Measurements from ENCODE around the gene MMS19.

Gene MMS19

DNA sequence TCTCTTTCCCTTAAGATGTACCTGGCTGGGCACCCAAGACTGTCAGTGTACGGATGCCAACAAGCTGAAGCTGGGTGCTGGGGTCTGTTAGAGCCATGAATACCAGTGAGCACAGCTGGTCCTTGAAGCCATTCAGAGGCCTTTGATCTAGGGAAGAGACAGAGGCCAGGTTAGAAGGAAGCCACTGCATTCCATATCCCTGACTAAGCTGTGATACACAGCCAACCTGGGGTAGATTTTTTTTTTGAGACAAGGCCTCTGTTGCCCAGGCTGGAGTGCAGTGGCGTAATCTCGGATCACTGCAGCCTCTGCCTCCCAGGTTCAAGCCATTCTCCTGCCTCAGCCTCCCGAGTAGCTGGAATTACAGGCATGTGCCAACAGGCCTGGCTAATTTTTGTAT lies 31.5 kb downstream of the MMS19 start:
- Histone ChIP-seq H3K4me3 (ENCODE audit: low read length) (no peak overlapping the region), H4K20me1 (ENCODE audit: control insufficient read depth, insufficient read depth, low read depth, low read length) (no peaks in the 10 kb centered on the region), H3K27me3 (ENCODE audit: control insufficient read depth, low read length) (no peaks in the 10 kb centered on the region), H3K9me2 (replicated peaks; ENCODE audit: control insufficient read depth, low read length) (no peaks in the 10 kb centered on the region), H3K79me2 (ENCODE audit: control insufficient read depth, low read length) (no peaks in the 10 kb centered on the region), H3K36me3 (ENCODE audit: control insufficient read depth, low read length) (peaks cover 85% of the 10 kb centered on the region), H3K27ac (ENCODE audit: low read depth, low read length) (no peak overlapping the region), H3F3A (ENCODE audit: control insufficient read depth, insufficient read depth) (0 out of 2 replicates have a peak, but pooled peaks cover 3% of the 10 kb centered on the region), H3K4me1 (ENCODE audit: control insufficient read depth, low read length) (peaks cover 14% of the 10 kb centered on the region), H3K4me2 (ENCODE audit: low read length) (no peak overlapping the region), H3K9me3 (ENCODE audit: control insufficient read depth, insufficient read depth, low read length) (no peaks in the 10 kb centered on the region)
- TF ChIP-seq EZH2phosphoT487 (IDR thresholded peaks at IDR 0.05; ENCODE audit: borderline replicate concordance, low read length), result no peak
- TF ChIP-seq, protein P1, sequence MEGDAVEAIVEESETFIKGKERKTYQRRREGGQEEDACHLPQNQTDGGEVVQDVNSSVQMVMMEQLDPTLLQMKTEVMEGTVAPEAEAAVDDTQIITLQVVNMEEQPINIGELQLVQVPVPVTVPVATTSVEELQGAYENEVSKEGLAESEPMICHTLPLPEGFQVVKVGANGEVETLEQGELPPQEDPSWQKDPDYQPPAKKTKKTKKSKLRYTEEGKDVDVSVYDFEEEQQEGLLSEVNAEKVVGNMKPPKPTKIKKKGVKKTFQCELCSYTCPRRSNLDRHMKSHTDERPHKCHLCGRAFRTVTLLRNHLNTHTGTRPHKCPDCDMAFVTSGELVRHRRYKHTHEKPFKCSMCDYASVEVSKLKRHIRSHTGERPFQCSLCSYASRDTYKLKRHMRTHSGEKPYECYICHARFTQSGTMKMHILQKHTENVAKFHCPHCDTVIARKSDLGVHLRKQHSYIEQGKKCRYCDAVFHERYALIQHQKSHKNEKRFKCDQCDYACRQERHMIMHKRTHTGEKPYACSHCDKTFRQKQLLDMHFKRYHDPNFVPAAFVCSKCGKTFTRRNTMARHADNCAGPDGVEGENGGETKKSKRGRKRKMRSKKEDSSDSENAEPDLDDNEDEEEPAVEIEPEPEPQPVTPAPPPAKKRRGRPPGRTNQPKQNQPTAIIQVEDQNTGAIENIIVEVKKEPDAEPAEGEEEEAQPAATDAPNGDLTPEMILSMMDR (IDR thresholded peaks at IDR 0.05; ENCODE audit: low read depth, low read length, poor library complexity, severe bottlenecking), result no peak

DNA sequence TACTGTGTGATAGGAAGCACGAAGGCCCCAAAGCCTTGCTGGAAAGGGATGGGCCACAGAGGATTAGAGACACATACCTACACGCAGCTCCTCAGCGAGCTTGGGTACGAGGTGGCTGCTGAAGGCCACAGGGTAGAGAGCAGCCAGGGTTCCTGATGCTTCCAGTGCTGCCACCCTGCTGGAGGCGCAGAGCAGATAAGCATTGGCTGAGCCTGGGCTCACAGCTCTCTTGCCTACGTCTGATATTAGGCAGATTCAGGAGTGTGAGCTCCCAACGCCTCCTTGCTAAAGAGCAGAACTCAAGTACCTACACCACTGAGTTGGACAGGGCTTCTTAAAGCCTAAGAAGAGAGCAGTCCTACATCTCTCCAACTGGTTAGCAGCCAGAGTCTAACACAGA lies 32.2 kb downstream of the MMS19 start:
- Histone ChIP-seq H3K27me3 (ENCODE audit: control insufficient read depth, low read length) (no peaks in the 10 kb centered on the region), H3K4me2 (ENCODE audit: low read length) (no peak overlapping the region), H3K79me2 (ENCODE audit: control insufficient read depth, low read length) (no peaks in the 10 kb centered on the region), H3K9me2 (replicated peaks; ENCODE audit: control insufficient read depth, low read length) (no peaks in the 10 kb centered on the region), H4K20me1 (ENCODE audit: control insufficient read depth, insufficient read depth, low read depth, low read length) (no peaks in the 10 kb centered on the region), H3K4me3 (ENCODE audit: low read length) (no peak overlapping the region), H3K4me1 (ENCODE audit: control insufficient read depth, low read length) (peaks cover 14% of the 10 kb centered on the region), H3K36me3 (ENCODE audit: control insufficient read depth, low read length) (peaks cover 90% of the 10 kb centered on the region), H3K9me3 (ENCODE audit: control insufficient read depth, insufficient read depth, low read length) (no peaks in the 10 kb centered on the region), H3F3A (ENCODE audit: control insufficient read depth, insufficient read depth) (0 out of 2 replicates have a peak, but pooled peaks cover 3% of the 10 kb centered on the region), H3K27ac (ENCODE audit: low read depth, low read length) (no peak overlapping the region)
- TF ChIP-seq, protein P1 (IDR thresholded peaks at IDR 0.05; ENCODE audit: low read depth, low read length, poor library complexity, severe bottlenecking), result no peak
- no peak for TF ChIP-seq EZH2phosphoT487 (IDR thresholded peaks at IDR 0.05; ENCODE audit: borderline replicate concordance, low read length)

DNA sequence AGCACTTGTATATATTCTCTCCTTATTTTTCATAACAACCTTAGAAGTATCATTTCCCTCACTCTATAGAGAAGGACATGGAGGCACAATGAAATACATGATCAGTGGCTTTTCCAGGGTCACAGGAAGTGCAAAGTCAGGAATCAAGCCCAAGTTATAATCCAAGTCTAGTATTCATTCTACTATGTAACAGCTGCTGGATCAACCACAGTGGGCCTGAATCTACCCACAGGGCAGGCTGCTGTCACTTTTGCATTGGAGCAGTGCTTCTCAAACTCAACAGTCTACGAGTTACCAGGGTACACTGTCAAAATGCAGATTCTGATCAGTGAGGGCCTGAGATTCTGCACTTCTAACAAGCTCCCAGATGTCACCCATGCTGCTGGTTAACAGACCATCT lies 34.0 kb downstream of the MMS19 start:
- Histone ChIP-seq H3K27me3 (ENCODE audit: control insufficient read depth, low read length) (no peaks in the 10 kb centered on the region), H3K79me2 (ENCODE audit: control insufficient read depth, low read length) (no peaks in the 10 kb centered on the region), H3K36me3 (ENCODE audit: control insufficient read depth, low read length) (peaks cover 91% of the 10 kb centered on the region), H3K9me2 (replicated peaks; ENCODE audit: control insufficient read depth, low read length) (no peaks in the 10 kb centered on the region), H4K20me1 (ENCODE audit: control insufficient read depth, insufficient read depth, low read depth, low read length) (no peaks in the 10 kb centered on the region), H3K4me2 (ENCODE audit: low read length) (no peak overlapping the region), H3K4me3 (ENCODE audit: low read length) (no peak overlapping the region), H3K27ac (ENCODE audit: low read depth, low read length) (no peak overlapping the region), H3K4me1 (ENCODE audit: control insufficient read depth, low read length) (peaks cover 13% of the 10 kb centered on the region), H3K9me3 (ENCODE audit: control insufficient read depth, insufficient read depth, low read length) (no peaks in the 10 kb centered on the region), H3F3A (ENCODE audit: control insufficient read depth, insufficient read depth) (0 out of 2 replicates have a peak, but pooled peaks cover 3% of the 10 kb centered on the region)
- TF ChIP-seq, protein P1 (IDR thresholded peaks at IDR 0.05; ENCODE audit: low read depth, low read length, poor library complexity, severe bottlenecking), result no peak
- no peak for TF ChIP-seq EZH2phosphoT487 (IDR thresholded peaks at IDR 0.05; ENCODE audit: borderline replicate concordance, low read length)
